GM21723 (cell line): ENCODE measurements around the gene SSNA1.

Source experiments
- ATAC-seq: cut with Tn5 transposase; IDR thresholded peaks from one replicate; pipeline ENCODE4 v1.9.1; 2021; ENCODE audit warnings: mild to moderate bottlenecking, moderate library complexity; ENCODE audit not compliant: unreplicated experiment

SSNA1 gene

DNA sequence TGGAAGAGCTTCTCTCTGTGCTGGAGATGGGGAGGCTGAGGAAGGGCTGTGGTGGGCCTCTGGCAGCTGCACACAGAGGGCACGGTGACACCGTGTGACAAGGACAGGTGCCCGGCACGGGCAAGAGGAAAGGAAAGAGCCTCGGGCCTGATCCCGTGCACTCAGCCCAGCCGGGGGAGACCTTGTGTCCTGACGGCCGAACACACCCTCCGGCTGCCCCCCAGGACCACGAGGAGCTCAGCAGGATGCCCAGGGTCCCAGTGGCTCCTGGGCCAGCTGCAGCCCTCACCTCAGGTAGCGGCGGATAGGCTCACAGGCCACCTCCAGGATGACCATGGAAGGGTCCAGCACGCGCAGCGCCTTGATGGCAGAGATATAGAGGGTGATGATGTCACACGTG, 5.6 kb upstream of the SSNA1 start:
- ATAC-seq: no peak

DNA sequence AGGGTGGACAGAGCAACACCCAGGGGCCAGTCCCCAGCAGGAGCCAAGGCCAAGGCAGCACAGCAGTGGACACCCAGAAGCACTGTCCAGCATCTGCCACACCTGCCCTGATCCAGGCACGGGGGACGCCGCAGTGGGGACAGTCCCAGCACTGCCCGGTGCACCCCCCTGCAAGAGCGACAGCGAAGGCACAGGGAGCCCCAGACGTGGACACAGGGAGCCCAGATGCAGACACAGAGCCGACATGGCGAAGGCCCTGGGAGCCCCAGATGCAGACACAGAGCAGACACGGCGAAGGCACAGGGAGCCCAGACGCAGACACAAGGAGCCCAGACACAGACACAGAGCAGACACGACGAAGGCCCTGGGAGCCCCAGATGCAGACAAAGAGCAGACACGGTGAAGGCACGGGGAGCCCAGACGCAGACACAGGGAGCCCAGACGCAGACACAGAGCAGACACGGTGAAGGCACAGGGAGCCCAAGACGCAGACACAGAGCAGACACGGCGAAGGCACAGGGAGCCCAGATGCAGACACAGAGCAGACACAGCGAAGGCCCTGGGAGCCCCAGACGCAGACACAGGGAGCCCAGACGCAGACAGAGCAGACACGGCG, 4.4 kb upstream of the SSNA1 start:
- ATAC-seq: no peak

DNA sequence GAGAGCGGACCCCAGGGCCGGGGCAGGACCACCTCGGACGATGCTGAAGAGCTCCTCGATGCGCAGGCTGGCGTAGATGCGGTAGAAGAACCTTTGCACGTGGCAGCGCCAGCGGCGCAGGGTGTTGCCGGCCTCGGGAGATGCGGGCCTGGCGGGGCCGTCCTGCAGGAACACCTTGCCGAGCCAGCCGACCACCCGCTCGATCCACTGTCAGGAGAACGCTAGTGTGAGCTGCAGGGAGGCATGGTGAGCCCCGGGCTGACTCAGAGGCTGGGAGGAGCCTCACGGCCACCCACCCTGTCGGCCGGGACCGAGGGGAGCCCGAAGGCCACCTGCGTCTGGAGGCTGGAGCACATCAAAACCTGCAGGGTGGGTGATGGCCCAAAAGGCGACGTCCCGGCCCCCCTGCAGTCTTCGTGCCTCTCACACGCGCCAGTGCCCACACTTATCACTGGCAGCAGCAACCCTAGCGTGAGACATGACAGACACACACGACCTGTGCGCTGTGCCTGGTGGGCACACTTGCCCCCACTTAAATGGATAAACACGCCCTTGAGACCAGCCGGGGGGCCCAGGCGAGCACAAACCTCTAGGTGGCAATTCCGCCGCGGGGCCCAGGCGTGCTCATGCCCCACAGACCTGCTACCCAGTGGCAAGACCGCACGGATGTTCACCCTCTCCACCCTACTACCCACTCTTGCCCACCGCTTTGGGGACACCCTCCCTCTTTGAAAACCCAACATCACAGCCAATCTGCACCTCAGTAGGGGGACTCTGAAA, 3.4 kb upstream of the SSNA1 start:
- no peak for ATAC-seq

DNA sequence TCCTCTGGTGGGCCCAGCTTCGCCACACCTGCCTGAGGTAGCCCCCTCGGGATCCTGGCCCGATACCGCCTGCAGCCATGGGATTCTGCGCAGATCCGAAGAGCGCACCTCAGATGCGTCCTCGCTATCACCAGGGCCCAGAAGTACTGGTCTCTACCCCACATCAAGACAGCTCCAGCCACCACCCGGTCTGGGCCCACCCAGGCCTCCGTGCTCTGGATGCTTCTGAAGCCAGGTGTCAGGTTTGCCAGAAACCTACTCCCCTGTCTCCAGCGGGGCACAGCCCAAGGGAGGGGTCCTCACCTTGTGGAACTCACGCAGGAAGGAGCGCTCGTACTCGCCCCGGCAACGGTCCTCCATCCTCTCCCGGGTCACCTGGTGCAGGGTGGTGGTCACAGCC, 2.6 kb upstream of the SSNA1 start:
- ATAC-seq: no peak

DNA sequence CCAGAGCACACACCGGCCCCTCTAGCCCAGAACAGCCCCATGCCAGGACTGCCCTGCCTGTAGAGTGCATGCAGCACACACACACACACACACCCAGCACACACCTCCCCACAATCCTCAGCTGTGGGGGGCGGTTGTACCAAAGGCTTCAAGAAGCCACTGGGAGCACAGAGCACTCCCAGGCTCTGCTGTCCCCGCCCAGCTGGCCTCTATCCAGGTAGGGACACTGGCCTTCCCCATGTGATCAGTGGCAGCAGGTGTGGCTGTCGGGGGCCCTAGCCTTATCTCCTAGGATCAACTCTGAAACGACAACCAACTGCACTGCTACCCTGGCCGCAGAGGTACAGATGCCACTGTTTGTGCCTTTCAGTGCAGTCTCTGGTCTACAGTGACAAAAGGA, 2.1 kb upstream of the SSNA1 start:
- no peak for ATAC-seq

DNA sequence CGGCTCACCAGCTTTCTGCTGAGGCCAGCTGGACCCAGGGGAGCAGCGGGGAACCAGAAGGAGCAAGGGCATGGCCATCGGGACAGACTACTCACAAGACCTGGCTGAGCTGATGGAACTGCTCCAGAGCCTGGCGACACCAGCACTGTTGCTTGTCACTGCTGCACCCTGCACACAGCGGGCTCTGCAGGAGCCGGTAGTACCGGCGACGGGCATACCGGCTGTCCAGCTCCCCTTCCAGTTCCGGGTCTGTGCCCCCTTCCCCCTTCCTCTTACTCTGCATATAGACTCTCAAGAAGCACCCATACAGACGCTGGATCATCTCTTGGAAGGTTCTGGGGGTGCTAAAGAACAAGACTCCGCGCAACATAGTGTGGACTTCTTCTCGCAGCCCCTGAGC, 1.1 kb upstream of the SSNA1 start:
- ATAC-seq: no peak

DNA sequence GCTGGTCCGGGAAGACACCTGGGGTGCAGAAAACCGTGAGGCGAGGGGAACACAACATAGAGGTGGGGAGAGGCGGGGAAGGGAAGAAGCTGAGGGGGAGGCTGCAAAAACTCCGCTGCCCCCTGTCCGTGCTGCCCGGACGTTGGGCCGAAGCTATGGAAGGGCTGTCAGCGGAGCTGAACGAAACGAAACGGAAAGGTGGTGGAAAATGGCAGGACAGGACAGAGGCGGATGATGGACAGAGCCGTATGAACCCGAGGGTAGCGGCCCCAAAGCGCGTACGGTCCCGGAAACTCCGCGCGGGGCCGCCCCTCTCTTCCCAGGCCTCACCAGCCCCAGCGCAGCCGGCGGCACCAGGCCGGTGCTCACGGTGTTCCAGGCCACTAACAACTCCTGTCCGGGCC, 388 bp upstream of the SSNA1 start:
- no peak for ATAC-seq

DNA sequence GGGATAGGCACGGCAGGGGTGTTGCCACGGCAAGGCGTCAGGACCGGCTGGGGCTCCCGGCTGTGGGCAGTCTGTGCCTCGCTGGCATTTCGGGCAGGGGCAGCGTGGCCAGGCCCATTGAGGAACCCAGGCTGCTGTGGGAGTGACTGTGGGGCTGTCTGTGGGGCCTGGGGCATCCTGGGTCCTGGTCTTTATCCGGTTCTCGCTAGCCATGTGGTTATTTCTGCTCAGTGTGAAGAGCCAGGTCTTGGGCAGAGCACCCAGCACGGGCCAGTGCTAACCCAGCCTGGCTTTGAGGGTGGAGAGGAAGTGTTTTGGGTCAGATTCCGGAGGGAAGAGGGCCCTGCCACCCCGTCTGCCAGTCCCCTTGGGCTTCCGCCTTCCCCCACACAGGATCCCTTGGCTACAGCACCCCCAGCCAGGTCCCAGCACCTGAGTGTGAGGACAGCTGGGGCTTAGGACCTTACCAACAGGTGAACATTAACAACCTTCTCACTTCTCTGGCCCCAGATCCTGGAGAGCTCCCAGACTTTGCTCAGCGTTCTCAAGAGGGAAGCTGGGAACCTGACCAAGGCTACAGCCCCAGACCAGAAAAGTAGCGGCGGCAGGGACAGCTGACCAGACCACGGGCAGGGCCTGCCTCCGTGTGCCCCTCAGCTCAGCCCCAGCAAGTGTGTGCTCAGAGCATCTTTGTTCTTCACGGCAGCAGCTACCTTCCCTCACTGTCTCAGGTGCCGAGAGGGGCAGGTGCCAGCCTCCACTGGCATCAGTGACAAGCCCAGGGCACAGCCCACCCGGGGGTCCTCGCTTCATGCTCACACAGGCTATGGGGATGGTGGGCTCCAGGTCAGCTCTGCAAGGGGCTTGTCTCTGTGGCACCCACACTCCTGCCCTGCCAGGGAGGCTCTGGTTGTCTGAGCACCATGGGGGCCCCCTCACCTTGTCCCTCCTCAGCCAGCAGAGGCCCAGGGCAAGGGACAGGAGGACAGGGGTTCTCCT, 1.1 kb downstream of the SSNA1 start:
- no peak for ATAC-seq

DNA sequence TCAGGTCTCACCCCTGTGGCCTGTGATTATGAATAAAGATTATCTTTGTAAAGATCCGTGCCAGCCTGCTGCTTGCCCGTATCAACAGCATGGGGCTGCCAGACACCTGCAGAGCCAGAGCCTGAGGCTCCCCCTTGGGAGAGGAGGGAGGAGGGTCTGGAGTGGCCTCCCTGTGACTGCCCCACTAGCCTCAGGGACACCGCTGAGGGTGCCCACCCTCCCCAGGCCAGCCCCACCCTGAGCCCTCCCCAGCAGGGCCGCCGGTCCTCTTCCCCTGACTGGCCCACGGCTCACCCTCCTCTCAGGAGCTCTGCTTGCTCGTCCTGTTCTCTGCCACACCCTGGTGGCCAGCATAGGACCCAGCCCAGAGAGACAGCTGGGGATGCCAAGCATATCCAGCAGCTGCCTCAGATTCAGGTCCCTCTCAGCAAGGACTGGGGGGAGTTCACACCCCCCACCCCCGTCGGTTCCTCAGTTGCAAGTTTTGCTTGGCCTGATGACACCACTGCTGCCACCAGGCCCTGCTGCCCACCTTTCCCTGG, 1.9 kb downstream of the SSNA1 start:
- ATAC-seq: no peak

DNA sequence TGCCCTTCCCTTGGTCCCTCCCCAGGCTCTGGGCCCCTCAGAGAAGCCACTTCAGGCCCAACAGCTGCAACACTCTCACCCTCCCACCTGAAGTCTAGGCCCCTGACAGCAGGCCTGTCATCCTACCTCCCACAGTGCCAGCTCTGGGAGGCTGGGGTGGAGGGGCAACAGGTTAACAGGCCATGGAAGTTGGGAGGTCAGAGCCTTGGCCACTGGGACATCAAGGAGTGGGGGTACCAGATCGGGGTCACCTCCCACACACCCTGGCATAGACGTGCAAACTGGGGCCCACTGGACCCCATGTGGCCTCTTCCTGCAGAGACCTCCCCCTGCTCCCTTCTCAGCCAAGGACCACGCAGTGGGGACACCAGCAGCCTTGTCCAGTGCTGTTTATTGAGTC, 2.8 kb downstream of the SSNA1 start:
- no peak for ATAC-seq

DNA sequence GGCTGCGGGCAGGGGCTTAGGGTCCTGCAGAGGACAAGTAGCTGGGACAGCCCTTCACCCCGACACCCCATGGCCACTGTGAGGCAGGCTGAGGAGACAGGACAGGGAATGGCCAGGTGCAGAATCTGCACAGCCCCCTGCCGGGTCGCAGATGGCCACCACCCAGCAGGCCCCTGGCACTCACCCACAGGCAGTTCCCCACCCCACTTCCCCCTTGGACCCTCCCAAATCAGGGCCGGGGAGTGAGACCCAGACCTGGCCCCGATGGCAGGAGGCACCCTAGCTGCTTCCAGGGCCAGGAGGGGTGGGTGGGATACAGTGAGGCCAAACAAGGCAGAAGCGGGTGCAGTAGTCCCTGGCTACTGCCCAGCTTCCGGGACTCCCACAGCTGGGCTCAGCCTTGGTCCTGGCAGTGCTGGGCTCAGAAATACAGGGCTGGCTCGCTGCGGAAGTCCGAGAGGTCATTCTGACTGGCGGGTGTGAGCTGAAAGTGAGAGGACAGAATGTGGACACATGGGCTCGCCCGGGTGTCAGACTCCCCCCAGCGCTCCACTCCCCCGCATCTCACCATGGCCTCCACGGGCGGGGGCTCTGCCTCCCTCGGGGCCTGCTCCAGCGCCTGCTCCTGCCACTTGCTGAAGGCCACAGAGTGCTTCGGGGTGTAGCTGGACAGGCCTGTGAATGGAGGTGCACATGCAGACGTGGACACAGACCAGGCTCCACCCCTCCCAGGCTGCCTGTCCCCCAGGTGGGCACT, 3.4 kb downstream of the SSNA1 start:
- no peak for ATAC-seq

DNA sequence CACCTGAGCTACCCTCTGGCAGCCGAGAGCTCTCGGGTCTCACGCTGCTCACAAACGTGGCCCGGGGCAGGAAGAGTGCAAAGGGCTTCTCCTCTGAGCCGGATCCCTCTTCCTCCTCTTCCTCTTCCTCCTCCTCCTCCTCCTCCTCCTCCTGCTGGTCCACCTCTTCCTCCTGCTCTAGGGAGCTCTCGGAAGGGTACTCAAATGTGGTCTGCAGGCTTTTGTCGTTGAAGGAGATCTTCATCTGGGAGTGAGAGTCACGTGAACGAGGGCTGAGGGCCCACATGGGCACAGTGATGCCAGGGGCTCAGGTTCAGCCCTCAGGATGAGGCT, 3.9 kb downstream of the SSNA1 start:
- no peak for ATAC-seq

DNA sequence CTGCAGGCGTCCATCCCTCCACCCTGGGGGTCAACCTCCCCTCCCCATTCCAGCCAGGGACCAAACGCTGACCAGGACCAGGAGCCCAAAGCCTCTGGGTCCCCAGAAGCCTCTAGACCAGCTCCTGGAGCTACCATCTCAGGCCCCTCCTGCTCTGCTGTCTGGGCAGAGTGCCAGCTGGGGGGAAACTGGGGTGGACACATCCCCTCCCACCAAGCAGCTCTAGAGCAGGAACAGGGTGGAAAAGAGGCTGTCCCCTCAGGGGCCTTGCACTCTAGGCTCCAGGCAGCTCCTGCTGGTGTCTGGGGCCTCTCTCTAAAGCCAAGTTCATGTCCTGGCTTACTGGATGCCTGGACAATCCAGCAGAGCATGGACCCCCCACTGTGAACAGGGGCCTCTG, 4.4 kb downstream of the SSNA1 start:
- ATAC-seq: no peak

DNA sequence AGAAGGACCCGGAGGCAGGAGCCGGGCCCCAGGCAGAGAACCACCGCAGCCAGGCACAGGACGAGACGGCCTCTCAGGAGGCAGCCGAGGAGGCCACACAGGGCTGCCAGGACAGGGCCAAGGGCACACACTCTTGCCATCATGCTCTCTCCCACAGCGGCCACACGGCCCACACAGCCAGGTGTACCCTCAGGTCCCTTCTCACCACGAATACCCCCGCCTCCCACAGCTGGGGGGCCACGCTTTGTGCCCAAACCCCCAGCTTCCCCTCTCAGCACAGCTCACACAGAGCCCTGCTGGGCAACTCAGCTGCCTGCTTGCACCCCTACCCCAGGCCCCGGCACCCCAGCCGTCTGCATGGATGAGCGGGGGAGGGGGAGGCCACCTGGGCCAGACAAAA, 5.3 kb downstream of the SSNA1 start:
- no peak for ATAC-seq

DNA sequence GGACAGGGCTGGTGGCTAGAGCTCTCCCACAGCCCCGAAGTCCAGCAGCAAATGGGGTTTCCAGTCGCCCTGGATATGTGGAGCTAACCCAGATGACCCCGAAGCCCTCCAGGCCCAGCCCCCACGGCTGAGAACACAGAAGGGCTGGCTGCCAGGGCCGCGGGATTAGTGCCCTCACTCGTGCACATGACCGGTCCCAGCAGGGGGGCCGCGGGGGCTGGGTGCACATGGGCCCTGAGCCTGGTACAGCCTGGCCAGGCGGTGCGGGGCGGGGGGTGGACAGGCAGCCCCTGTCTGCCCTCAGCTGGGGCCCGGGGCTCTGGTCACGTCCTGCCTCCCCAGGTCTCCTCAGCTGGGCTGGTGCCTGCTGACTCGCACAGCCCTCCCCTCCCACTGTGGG, 5.9 kb downstream of the SSNA1 start:
- no peak for ATAC-seq

DNA sequence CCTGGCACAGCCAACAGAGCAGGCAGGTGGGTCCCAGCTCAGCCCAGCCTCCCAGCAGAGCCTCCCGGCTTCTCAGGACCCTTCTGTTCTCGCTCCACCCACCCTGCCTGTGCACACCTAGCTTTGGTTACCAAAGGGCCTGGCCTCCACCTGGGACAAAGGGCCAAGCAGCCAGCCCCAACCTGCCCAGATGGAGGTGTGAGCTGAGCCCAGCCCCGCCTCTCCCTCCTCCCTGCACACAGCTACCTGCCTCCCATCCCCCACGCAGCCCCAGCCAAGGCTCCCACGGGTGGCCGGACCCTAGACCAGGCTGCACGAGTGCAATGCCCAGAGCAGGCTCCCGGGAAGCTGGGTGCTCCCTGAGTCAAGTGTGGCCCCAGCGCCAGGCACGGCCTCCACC, 6.4 kb downstream of the SSNA1 start:
- no peak for ATAC-seq

DNA sequence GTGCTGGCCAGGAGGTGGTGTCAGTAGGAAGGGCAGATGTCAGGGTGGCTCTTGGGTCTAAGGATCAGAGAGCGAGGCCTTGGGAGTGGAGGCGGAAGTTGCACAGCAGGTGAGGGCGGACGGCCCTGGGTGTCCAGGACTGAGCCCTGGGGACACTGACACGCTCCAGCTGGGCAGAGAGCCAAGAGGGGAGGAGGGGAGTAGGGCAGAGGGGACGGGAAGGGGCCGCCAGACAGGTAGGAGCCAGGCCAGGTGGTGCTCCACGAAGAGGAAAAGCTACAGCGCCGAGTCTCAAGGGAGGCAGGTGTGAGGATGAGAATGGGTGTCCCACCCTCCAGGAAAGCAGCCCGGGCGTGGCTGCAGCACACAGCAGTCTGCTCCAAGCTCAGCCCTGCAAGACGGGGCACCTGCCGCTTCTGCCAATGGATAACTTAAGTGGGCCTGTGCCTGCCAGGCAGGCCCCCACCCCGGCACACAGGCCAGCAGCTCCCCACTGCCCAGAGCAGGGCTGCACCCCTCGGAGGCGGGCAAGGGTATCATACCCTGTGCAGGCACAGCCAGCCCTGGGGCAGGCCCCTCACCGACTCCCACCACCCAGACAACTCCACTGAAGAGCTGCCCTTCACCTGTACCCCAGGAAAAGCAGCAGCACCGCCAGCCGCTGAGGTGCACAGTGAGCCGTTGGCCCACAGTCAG, 7.2 kb downstream of the SSNA1 start:
- no peak for ATAC-seq

DNA sequence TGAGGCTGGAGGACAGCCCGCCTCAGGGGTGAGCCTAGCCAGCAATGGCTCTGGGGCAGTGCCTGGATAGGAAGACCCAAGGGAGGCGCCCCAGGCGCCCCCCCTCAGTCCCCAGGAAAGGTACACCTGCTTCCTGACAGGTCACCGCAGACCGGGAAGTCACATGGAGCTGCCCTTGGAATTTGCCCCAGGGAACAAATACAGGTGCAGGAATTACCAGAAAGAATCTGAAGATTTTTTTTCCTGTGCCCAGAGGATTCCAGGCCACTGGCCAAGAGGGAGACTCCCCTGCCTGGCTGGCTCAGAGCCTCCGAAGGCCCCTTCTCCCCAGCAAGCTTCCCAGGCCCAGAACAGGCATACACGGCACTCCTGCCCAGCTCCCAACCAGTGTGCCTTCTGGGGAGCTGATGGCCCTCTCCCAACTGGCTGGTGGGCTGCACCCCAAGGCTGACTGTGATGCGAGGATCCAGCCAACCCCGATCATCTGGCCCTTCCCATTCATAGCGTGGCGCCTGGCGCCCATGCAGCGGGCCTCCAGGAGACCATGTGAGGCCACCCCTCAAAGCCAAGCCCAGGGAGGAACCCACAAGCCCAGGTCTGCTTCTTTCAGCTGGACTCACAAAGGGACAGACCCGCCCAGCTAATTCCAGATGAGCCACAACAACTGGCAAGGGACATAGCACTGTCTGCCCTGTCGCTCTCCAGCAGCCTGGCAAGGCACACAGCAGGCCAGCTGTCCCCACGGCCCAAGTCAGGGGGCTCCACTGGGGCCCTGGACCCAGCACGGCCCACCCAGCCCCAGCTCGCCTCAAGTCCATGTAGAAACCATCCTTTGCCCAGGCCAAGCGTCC, 9.8 kb downstream of the SSNA1 start:
- no peak for ATAC-seq

DNA sequence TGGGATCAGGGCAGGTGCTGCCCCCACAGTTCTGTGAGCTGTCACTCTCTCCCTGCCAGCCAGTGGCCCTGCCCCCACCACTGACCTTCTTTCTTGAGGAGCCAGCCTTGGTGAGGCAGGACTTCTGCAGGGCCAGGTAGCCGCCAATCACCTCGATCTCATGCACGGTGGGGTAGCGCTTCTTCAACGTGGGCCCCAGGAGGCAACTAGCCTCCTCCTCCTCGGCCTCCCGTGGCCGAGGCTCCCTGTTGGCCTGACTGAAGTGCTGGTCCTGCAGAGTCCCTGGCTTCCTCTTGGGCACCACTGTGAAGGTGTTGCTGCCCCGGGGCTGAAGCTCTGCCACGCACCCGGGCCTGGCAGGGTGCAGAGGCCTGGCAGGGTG, 10.4 kb downstream of the SSNA1 start:
- no peak for ATAC-seq
